SIG-M5 treated with dmso at 0.1 percent for 504 hours (cell line): Measurements from ENCODE around the gene TAF6.

Experiments used
- DNase-seq: peaks from one replicate; lab custom pipeline; 2025; ENCODE audit not compliant: unreplicated experiment; lab: John Stamatoyannopoulos, UW

Gene TAF6

DNA sequence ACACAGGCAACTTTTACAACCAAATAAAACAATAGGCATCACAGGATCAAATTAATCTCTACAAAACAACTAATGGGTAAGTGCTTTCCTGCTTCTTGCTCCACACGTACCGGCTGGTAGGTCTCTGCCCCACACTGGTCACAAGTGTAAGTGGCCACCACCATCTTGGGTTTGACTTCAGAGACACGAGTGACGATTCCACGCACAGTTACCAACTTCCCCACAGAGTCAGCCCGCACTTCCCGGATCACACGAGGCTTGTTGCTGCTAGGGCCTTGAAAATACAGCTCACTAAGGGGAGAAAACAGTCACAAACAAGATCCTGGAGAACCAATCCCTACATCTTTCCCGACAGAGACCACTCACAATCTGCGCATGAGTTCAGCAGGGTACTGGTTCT is 20.2 kb downstream of the TAF6 start:
- no peak for DNase-seq

DNA sequence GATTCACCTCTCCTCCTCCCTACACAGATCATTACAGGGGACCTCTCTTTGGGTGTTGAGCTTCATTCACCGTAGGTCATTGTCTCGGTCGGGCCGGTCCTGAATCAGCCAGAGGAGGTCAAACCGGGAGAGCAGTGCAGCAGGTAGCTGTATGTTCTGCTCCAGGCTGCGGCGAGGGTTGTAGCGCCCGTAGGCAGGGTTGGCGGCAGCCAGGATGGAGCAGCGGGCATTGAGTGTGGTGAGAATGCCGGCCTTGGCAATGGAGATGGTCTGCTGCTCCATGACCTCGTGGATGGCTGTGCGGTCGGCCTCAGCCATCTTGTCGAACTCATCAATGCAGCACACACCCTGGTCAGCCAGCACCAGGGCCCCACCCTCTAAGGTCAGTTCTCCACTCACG is 23.5 kb downstream of the TAF6 start:
- DNase-seq = no peak

DNA sequence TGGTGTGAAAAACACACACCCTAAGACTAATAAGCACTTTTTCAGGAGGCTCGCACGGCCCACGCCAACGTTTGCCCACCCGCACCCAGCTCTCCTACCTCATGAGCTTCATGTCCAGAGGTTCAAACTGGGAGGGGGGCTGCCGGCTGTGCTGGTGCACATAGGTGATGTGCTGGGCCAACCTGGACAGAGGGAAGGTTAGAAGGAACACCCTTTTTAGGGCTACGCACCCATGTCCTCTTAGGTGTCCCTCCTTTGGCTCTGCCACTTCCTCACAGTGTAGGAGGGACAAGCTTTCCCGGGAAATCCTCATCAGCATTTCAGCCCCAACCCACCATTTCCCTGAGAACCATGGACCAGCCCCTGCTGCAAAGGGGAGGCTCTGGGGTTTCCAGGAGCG is 23.9 kb downstream of the TAF6 start:
- no peak for DNase-seq

DNA sequence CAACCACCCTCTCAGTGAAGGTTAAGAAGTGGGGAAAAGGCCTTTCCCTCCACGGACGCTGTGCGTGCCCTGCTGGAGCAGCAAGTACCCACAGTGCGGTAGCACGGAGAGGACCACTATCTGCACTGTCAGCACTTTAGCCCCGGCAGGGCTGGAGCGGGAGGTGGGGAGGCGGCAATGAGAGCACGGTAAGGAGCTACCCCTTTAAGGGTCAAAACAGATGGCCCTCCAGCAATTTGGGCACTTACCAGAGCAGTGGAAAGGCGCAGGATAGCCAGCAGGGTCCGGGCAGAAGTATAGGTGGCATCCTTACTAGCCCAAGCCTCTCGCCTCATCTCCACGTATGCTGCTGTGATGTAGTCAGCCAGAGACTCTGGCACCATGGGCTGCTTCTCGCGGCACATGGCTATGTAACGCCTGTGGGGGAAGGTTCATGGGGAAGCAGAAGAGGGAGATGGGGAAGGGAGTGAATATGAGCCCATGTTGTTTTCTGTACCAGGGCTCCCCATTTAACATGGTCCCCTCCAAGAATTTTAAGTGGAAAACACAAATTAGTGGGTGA is 25.2 kb downstream of the TAF6 start:
- no peak for DNase-seq

DNA sequence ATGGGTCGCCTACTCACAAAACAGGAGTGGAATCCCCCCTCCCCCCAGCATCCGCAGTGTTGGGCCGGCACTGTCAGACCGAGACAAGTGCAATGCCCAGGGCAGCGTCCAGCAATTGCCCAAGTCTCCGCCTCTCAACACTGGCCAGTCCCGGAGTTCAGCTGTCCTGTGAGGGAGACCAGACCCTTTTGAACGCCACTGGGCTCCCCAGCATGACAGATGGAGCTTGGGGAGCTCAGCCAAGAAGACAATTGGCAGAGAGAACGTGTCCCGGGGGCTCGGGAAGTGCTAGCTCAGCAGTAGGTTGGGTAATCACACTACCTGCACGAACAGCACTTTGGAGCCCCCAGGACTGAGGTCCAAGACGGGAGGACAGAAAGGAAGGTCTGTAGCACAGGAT is 25.7 kb downstream of the TAF6 start:
- no peak for DNase-seq

DNA sequence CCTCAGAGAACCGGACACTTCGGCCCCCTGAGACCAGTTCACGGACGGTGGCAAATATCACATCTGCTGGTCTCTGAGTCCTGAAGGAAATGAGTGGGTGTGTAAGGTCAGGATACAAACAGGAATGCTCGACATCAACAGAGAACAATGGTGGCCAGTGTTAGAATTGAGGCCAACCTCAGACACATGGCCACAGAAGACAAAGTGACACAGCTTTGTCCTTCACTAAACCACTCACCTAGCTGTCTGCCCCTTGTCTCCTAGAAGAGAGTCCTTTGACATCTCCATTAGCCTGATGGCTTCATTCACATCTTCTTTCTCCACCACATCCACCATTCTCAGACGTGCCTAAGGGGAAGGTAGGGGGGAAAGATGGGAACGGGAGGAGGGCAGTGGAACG is 26.1 kb downstream of the TAF6 start:
- DNase-seq = no peak

DNA sequence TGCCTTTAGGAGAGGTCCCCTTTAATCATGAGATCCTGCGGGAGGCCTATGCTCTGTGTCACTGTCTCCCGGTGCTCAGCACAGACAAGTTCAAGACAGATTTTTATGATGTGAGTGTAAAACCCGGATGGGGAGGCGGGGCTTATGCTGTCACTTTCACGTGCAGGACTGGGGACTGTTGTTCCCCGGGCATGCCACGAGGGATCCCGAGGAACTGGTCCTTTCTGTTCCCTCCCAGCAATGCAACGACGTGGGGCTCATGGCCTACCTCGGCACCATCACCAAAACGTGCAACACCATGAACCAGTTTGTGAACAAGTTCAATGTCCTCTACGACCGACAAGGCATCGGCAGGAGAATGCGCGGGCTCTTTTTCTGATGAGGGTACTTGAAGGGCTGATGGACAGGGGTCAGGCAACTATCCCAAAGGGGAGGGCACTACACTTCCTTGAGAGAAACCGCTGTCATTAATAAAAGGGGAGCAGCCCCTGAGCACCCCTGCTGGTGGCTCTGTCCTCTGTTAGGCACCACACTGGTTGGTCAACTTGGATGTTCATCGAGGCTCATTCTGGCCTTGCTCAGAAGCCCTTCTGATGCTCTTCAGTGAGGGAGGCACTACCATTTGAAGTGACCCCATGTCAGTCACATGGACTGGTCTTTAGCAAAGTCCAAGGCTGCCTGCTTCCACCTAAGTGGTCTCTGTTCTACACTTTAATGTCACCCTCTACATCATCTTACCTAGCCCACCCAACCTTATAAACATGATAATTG is 27.6 kb downstream of the TAF6 start:
- DNase-seq = no peak

DNA sequence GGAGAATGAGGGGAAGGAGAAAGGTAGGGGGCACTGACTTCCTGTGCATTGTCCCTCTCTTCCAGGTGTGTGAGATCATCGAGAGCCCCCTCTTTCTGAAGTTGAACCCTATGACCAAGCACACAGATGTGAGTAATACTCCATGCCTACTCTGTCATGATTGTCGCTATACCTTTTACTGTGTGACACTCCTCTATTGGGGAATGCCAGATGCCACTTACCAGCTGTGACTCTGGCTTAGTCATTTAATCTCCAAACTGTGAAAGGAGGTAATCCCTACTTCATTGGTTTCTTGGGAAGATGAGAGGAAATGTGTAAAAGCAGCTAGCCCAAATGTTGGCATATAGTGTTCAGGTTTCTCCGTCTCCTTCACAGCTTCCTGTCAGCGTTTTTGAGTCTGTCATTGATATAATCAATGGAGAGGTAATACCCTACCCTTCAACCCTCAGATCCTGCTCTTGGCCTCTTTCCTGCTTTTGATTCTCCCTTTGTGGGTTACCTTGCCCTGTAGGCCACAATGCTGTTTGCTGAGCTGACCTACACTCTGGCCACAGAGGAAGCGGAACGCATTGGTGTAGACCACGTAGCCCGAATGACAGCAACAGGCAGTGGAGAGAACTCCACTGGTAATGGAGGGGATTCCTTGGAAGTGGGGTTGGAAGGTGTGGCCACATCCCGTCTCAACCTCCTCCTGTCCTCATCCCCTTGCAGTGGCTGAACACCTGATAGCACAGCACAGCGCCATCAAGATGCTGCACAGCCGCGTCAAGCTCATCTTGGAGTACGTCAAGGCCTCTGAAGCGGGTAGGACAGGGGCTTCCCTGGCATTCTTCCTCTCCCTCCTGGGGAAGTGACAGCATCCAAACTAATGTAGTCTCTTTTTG is 28.4 kb downstream of the TAF6 start:
- DNase-seq = no peak

DNA sequence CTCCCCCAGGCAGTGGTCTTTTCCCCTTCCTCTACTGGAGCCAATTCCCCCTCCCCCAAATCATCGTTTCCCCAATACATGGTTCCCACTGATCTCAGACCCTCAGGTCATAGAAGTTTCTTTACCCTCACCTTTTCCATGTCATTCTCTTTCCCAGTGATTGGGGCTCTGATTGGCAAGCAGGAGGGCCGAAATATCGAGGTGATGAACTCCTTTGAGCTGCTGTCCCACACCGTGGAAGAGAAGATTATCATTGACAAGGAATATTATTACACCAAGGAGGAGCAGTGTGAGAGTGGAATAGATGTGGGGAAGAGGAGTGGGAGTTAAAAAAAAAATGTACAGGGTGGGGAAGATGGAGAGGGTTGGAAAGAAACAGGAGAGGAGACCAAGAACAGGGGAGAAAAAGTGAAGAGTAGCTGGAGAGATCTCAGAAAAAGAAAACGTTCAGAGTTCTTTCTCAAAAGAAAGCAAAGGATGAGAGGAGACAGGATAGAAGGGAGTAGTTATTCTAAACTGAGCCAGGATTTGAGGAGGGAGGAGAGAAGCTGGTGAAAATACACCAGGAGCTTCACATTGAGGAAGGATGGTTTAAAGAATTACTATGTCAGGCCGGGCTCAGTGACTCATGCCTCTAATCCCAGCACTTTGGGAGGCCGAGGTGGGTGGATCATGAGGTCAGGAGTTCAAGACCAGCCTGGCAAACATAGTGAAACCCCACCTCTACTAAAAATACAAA is 29.5 kb downstream of the TAF6 start:
- DNase-seq = no peak

DNA sequence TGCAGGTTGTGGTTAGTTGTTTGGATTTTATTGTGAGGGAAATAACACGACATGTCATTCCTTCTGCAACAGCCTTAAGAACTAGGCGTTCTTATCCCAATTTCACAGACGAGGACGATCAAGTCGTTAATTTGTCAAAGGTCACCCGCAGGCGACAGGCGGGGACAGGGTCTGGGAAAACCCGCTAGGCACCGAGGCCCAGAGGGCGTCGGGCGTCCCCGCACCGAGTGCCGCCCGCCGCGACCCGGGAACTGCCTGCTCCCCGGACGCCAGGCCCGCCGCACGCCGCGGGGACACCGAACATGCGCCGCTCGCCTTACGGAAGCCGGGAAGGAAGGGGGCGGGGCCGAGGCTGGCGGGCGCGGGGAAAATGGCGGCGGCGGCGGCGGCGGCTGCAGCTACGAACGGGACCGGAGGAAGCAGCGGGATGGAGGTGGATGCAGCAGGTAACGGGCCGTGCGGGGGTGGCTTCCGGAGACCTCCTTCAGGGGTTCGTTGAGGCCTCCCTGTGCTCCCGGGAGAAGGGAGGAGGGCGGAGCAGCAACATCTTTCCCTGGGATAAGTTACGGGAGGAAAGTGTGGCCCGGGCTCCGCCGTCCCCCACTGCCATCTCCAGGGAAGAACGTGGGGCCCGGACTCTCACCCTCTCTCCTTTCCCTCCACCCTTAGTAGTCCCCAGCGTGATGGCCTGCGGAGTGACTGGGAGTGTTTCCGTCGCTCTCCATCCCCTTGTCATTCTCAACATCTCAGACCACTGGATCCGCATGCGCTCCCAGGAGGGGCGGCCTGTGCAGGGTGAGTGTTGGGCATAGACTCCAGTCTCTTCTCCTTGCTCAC is 30.3 kb downstream of the TAF6 start, which contains the start of gene COPS6:
COPS6 (plus strand) TSS at position 349 of the 837 bp plus-strand sequence; CDS start at position 371, 22 bp downstream.
- peak; percentile 56 for DNase-seq

DNA sequence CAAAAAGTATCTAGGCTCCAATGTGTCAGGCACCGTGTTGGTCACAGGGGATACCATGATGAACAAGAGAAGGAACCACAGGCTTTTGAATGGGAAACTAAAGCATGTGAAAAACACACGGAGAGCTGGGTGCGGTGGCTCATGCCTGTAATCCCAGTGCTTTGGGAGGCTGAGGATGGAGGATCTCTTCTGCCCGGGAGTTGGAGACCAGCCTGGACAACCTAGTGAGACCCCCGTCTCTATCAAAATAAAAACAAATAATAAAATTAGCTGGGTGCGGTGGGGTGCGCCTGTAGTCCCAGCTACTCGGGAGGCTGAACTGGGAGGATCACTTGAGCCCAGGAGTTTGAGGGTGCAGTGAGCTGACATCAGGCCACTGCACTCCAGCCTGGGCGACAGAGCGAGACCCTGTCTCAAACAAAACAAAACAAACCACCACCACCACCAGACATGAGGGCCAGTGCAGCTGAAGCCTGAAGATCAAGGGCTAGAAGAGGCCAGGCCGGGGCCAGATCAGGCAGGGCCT is 31.0 kb downstream of the TAF6 start:
- no peak for DNase-seq

DNA sequence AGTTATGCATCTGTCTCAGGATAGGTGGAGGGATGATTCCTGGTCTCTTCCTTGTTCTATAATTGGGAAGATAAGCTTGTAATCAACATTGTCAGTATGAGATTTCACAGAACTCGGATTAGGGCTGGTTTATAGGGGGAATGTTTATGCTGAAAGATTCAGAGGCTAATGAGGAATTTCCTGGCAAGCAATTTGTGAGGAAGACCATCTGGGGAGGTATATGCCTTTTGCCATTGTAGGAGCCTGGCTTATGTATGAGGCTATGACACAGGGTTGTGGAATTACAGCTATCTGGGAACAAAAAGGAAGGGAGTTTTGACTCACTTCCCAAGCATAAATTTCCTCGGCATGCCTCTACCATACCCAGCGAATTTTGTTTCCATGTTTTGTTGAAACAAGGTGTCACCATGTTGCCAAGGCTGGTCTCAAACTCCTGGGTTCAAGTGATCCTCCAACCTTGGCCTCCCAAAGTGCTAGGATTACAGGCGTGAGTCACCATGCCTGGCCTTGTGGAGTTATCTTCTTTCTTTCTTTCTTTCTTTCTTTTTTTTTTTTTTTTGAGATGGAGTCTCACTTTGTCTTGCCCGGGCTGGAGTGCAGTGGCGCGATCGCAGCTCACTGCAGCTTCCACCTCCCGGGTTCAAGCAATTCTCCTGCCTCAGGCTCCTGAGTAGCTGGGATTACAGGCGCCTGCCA is 32.0 kb downstream of the TAF6 start:
- no peak for DNase-seq

DNA sequence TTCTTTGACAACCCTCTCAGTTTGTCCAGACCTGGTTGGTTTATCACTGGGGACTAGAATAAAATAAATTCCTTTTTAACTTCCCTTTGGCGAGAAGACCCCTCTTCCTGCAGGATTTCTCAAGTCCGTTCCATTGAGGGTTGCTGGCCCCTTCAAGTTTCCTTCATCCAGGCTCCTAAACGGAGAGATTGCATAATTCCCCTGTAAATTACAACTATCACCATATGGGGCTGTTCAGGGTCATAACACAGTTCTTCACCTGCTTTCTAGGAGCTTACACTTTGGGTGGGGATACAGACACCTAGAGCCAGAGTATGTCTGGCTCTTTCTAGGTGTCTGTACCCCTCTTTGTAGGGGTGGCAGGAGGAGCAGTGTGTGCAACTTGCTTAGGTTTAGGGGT is 33.6 kb downstream of the TAF6 start:
- peak; percentile 30 for DNase-seq

DNA sequence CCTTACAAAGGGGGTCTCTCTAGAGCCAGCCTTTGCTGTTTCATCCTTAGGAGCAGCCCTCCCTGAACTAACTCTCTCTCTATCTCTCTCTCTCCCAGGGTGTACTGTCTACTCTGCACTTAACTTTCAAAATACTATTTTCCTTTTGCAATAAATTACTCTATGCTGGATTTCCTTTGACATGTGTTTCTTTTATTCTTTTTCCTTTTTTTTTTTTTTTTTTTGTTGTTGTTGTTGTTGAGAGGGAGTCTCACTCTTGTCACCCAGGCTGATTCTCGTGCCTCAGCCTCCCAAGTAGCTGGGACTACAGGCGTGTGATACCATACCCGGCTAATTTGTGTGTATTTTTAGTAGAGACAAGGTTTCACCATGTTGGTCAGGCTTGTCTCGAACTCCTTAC is 36.2 kb downstream of the TAF6 start:
- DNase-seq = no peak

DNA sequence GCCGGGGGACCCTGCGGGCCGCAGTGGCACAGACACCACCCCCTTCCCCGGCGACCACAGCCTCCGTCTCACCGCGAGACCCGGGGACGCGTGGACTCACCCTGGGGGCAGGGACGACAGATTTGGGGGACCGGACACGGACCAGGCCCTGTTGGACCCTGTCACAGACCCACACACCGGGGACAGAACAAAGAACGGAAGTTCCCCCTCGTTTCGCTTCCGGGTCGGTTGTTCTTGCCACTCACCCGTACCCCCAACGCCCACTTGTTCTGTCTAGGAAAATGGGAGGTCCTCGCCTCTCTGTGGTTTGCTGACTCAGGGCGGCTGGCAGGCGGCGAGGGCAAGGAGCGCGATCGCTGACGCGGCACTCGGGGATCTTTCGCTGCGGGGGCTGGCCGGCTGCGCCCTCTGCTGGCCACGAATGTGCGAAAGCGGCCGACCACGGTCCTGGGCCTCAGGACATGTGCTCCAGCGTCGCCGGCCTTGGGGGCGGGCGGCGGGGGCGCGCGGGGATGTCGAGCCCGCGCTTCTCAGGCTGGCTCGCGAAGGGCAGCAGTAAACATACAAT is 37.5 kb downstream of the TAF6 start, which contains the start of gene ZNF3:
ZNF3 (minus strand) TSS at position 189 of the 568 bp plus-strand sequence. CDS start 4,366 bp downstream, outside the sequence.
- DNase-seq = peak; percentile 98

DNA sequence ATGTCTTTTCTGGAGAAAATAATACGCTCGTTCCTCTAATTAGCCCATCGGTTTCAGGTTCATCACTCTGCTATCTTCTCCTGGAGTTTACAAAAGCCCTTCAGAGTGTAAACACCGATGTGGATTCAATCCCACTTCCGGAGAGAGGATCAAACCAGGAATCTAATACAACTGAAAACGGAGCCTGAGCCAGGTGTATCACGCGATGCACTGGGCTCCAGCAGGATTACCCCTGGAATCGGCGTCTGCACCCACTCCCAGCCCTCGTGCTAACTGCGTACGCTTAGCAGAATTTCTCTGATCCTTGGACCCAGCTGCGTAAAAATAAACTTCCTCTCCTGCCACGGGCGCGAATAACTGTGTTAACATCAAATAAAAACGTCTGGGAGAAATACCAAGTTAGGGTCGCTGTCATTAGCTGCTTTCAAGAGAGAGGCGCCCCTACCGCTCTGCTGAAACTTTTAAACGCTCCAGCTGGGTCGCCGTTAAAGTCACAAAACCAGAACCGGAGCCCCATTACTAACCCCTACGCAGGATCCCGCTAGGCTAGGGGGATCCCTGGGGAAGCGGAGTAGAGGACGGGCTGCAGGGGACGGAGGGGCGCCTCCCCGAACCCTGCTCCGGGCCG is 38.1 kb downstream of the TAF6 start:
- no peak for DNase-seq

DNA sequence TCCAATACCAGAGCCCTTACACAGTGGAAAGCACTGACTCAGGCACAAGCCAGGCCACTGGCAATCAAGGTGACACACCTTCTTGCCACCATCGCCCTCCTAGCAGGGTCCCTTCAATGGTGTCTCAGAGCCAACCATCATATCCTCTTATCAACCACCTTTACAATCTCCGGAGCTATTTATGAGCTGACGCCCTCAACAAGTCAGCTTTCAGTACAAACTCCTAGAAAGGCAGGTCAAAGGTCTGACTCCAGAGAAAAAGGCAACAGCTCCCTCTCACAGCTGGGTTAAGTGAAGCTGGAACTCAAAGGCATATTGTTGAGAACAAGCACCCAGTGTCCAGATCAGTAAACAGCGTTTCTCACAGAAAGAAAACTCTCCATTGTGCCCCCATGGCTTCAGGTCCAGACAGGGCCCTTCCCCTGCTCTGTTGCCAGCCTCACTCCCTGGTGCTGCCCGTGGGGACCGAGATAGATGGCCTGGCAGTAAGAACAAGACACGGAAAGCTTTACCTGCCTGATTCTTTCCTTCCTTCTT is 40.1 kb downstream of the TAF6 start:
- DNase-seq = no peak

DNA sequence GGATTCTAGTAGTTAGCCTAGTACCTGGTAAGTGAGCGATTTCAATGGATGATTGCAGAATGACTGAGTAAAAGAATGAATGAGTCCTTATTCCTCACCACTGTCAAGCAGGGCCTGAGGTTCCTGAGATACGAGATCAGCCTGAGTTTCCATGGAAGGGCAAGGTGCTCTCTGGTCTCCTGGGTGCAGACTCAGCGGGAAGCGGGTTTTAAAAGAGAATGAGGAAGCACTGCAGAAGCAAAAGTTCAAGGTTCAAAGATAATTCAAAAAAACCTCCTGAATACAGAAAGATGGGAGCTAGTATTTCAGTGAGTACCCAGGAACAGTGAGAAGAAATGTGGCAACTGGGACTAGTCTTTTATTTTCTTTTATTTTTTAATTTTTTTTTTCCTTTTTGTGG is 42.0 kb downstream of the TAF6 start:
- no peak for DNase-seq
